Activated T-cell treated with anti-CD3 and anti-CD28 coated beads, Interleukin-2, amount 50 U/mL, for 4 hours (primary cell): ENCODE results near the gene AGBL4. TPM values are rescaled to one million over a fixed set of nuclear protein-coding genes. Genes with fewer than 3 reads are reported as not detected.
"Not testable (repeated sequence)": the region's sequence is repeated elsewhere in the genome, so short reads cannot be mapped to it uniquely, and the experiment has no call there.

Experiments used
- ATAC-seq, 2 donors: fragments of 200-7000 bp; cut with Tn5 transposase; one replicate each; pipeline ENCODE4 v1.10.0; 2021
- DNase-seq: peaks from one replicate; pipeline ENCODE4 v3.0.0-alpha.2; 2020
- H3K27me3 Mint-ChIP-seq: one replicate; pipeline ENCODE4 v1.8.0; 2021; ENCODE audit warnings: low read depth, mixed read lengths
- H3K36me3 Mint-ChIP-seq: one replicate; pipeline ENCODE4 v1.8.0; 2022; ENCODE audit warnings: mixed read lengths; ENCODE audit not compliant: insufficient read depth
- H3K4me1 Mint-ChIP-seq: one replicate; pipeline ENCODE4 v1.8.0; 2021; ENCODE audit warnings: low read depth, mixed read lengths
- H3K4me3 Mint-ChIP-seq: one replicate; pipeline ENCODE4 v1.8.0; 2021; ENCODE audit warnings: mild to moderate bottlenecking, moderate library complexity, mixed read lengths
- H3K9me3 Mint-ChIP-seq: one replicate; pipeline ENCODE4 v1.8.0; 2021; ENCODE audit warnings: mixed read lengths
- total RNA-seq, 3 donors: library from RNA; stranded (reverse); gene quantifications; one replicate each; pipeline ENCODE4 v1.2.1, GENCODE V29; 2021

AGBL4 gene
- total RNA-seq, 3 donors from 2014 or later = not detected

- H3K9me3 Mint-ChIP-seq = no peaks in the 10 kb centered on the region
- DNase-seq = no peak
- peaks cover 4% of the 10 kb centered on the region for H3K27me3 Mint-ChIP-seq
- no peak overlapping the region for H3K4me3 Mint-ChIP-seq
- H3K36me3 Mint-ChIP-seq = no peaks in the 10 kb centered on the region
- H3K4me1 Mint-ChIP-seq = no peaks in the 10 kb centered on the region
- no peak for ATAC-seq
These were observed 1476.1 kb downstream of the AGBL4 start for GRCh38 chr1:48547561-48548220.

DNA sequence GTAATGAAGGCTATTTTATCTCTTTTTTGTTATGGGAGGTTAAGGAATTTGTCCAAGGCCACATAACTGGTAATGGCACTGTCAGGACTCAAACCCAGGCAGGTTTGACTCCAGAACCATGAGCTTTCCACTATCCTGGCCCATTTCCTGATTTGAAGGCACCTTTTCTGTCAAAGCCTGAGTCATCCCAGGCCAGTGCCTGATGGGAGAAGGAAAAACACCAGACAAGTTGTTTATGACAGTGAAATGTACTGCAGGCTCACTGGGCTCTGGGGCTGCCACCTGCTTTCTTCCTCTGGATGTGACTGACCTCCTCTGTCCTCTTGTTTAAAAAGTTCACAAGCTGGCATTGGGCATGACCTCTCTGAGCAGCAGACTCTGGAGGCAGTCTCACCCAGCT, 1479.9 kb downstream of the AGBL4 start:
- Mint-ChIP-seq H3K27me3 (peaks cover 12% of the 10 kb centered on the region), H3K4me1 (no peaks in the 10 kb centered on the region), H3K4me3 (no peak overlapping the region), H3K36me3 (no peaks in the 10 kb centered on the region), H3K9me3 (no peaks in the 10 kb centered on the region)
- no peak for ATAC-seq
- no peak for DNase-seq

DNA sequence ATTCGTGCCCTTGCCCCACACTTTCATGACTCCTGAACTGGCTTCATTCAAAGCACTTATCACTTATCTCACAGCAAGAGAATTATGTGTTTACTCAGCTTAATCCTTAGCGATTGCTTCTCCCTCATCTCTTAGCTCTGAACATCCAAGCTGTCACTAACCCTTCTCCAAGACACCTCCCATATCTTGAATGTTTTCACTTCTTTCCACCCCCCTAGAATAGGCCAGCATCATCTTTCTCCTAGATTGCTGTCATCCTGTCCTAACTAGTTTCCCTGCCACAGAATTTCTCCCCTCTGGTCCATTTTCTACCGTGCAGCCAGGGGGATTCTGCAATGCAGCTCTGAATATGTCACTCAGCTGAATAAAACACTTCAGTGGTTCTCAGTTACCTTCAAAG, 1483.2 kb downstream of the AGBL4 start:
- ATAC-seq = no peak
- Mint-ChIP-seq H3K4me3 (no peak overlapping the region), H3K36me3 (no peaks in the 10 kb centered on the region)

GRCh38 chr1:48536477-48536876, 1487.3 kb downstream of the AGBL4 start:
- DNase-seq (no peak), ATAC-seq (no peak)
- H3K9me3 Mint-ChIP-seq = no peaks in the 10 kb centered on the region
- H3K4me3 Mint-ChIP-seq = no peak overlapping the region
- H3K36me3 Mint-ChIP-seq = no peaks in the 10 kb centered on the region
- no peaks in the 10 kb centered on the region for H3K4me1 Mint-ChIP-seq
- H3K27me3 Mint-ChIP-seq = peaks cover 13% of the 10 kb centered on the region

More for the DNA sequence above, 1483.2 kb downstream of the AGBL4 start:
- H3K27me3 Mint-ChIP-seq = peaks cover 14% of the 10 kb centered on the region
- no peaks in the 10 kb centered on the region for H3K4me1 Mint-ChIP-seq
- DNase-seq = no peak
- H3K9me3 Mint-ChIP-seq = no peaks in the 10 kb centered on the region

GRCh38 chr1:48532976-48533375, 1490.8 kb downstream of the AGBL4 start:
- Mint-ChIP-seq H3K4me3 (no peak overlapping the region), H3K9me3 (no peaks in the 10 kb centered on the region), H3K36me3 (no peaks in the 10 kb centered on the region), H3K4me1 (no peaks in the 10 kb centered on the region), H3K27me3 (peaks cover 5% of the 10 kb centered on the region)
- DNase-seq (no peak), ATAC-seq (no peak)

DNA sequence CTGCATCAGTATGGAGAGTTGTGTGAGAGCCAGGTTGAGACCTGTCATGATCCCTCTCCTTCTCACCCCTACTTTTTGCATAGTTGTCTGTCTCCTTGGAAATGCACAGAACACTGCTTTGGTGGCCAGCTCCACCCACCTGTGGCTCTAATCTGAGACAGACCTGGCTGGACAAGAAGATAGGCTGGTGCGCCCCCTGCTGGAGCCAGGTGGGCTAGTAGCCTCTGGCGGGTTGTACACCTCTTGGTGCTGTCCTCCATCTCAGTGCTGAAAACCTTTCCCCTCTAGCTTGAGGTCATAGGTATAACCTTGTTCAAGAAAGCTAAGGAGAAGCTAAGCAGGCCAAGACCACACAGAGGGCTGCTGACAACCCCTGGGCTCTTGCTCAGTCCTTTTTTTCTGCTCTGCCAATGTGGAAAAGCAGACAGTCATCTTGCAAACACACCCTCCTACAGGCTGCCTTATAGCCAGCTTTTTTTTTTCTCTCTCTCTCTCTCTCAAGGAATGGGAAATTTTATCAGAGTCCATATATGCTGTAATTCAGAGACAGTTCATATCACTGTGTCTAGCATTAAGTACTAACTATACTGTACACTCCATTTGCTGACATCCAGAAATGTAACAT, 1492.9 kb downstream of the AGBL4 start:
- Mint-ChIP-seq H3K4me1 (no peaks in the 10 kb centered on the region), H3K9me3 (no peaks in the 10 kb centered on the region), H3K36me3 (no peaks in the 10 kb centered on the region), H3K27me3 (peaks cover 10% of the 10 kb centered on the region), H3K4me3 (no peak overlapping the region)
- ATAC-seq (no peak), DNase-seq (no peak)

- ATAC-seq (no peak), DNase-seq (no peak)
- H3K36me3 Mint-ChIP-seq = no peaks in the 10 kb centered on the region
- H3K4me3 Mint-ChIP-seq = no peak overlapping the region
- H3K4me1 Mint-ChIP-seq = no peaks in the 10 kb centered on the region
- peaks cover 7% of the 10 kb centered on the region for H3K27me3 Mint-ChIP-seq
- H3K9me3 Mint-ChIP-seq = no peaks in the 10 kb centered on the region
These were observed 1496.7 kb downstream of the AGBL4 start for GRCh38 chr1:48527051-48527450.

GRCh38 chr1:48526008-48526710, 1497.6 kb downstream of the AGBL4 start:
- no peaks in the 10 kb centered on the region for H3K4me1 Mint-ChIP-seq
- peaks cover 4% of the 10 kb centered on the region for H3K27me3 Mint-ChIP-seq
- ATAC-seq (no peak), DNase-seq (no peak)
- no peak overlapping the region for H3K4me3 Mint-ChIP-seq
- H3K36me3 Mint-ChIP-seq = no peaks in the 10 kb centered on the region
- H3K9me3 Mint-ChIP-seq = no peaks in the 10 kb centered on the region

DNA sequence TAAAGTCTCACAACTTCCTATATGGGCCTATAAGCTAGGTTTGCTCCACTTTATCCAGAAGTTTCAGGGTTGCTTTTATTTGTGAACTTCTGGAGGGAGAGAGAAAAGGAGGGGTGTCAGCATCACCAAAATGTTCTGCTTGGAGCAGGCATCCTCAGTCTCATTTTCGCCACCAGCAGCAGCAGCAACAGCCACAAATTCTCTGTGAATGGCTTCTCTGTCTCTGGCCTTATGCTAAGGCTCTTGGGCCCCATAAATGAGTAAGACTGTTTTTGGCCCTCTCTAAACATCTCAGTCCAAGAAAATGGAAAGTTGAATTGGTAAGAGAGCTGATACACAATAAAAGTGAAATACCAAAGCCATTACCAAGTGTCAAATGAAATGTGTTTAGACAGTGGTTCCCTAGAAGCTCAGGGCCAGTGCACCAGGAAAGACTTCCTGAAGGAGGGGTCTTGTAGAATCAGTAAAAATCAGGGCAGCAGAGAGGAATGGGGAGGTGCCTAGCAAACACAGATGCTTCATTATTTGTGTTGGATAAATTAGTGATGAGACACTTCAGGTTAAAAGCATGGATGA, 1498.8 kb downstream of the AGBL4 start:
- Mint-ChIP-seq H3K36me3 (no peaks in the 10 kb centered on the region), H3K27me3 (peaks cover 4% of the 10 kb centered on the region), H3K9me3 (no peaks in the 10 kb centered on the region), H3K4me3 (no peak overlapping the region), H3K4me1 (no peaks in the 10 kb centered on the region)
- no peak for ATAC-seq
- DNase-seq = no peak

DNA sequence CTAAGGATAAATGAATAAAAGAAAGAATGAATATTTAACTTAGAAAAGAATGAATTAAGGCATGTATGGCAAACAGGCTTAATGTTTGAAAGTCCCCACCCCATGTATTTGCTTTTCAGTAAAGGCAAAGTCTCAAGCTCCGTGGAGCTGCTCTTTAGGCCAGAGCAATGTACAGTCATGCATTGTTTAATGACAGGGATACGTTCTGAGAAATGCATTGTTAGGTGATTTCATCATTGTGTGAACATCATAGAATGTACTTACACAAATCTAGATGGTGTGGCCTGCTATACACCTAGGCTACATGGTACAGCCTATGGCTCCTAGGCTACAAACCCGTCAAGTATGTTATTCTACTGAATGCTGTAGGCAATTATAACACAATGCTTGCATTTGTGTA, 1500.2 kb downstream of the AGBL4 start:
- no peaks in the 10 kb centered on the region for H3K9me3 Mint-ChIP-seq
- H3K27me3 Mint-ChIP-seq = peaks cover 8% of the 10 kb centered on the region
- H3K4me3 Mint-ChIP-seq = no peak overlapping the region
- H3K4me1 Mint-ChIP-seq = no peaks in the 10 kb centered on the region
- H3K36me3 Mint-ChIP-seq = no peaks in the 10 kb centered on the region
- ATAC-seq (no peak), DNase-seq (no peak)

DNA sequence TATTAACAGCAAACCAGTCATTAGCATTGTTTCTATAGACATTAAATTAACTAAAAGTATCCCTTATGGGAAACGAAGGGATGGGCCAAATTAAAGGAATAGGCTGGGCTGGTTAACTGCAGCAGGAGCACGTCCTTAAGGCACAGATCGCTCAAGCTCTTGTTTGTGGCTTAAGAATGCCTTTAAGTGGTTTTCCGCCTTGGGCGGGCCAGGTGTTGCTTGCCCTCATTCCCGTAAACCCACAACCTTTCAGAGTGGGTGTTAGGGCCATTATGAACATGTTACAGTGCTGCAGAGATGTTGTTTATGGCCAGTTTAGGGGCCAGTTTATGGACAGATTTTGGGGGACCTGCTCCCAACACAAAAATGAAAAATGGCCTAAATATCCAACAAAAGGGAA, 1503.9 kb downstream of the AGBL4 start:
- H3K9me3 Mint-ChIP-seq, H3K4me1 Mint-ChIP-seq, DNase-seq: not testable (repeated sequence)

GRCh38 chr1:48506870-48507269, 1516.9 kb downstream of the AGBL4 start:
- H3K9me3 Mint-ChIP-seq = no peaks in the 10 kb centered on the region
- no peak overlapping the region for H3K4me3 Mint-ChIP-seq
- H3K27me3 Mint-ChIP-seq = peaks cover 4% of the 10 kb centered on the region
- DNase-seq (no peak), ATAC-seq (no peak)
- no peaks in the 10 kb centered on the region for H3K4me1 Mint-ChIP-seq
- H3K36me3 Mint-ChIP-seq = no peaks in the 10 kb centered on the region

More for the DNA sequence above, 1503.9 kb downstream of the AGBL4 start:
- not testable (repeated sequence) for H3K4me3 Mint-ChIP-seq, H3K36me3 Mint-ChIP-seq, H3K27me3 Mint-ChIP-seq, ATAC-seq

- H3K4me1 Mint-ChIP-seq = peaks cover 2% of the 10 kb centered on the region
- H3K36me3 Mint-ChIP-seq = no peaks in the 10 kb centered on the region
- ATAC-seq (no peak), DNase-seq (no peak)
- H3K4me3 Mint-ChIP-seq = no peak overlapping the region
- no peaks in the 10 kb centered on the region for H3K9me3 Mint-ChIP-seq
- H3K27me3 Mint-ChIP-seq = peaks cover 3% of the 10 kb centered on the region
These were observed 1523.0 kb downstream of the AGBL4 start for GRCh38 chr1:48500541-48501450.

GRCh38 chr1:48499211-48499735, 1524.5 kb downstream of the AGBL4 start:
- ATAC-seq (no peak), DNase-seq (no peak)
- Mint-ChIP-seq H3K9me3 (no peaks in the 10 kb centered on the region), H3K4me3 (no peak overlapping the region), H3K36me3 (no peaks in the 10 kb centered on the region), H3K4me1 (peaks cover 2% of the 10 kb centered on the region), H3K27me3 (peaks cover 3% of the 10 kb centered on the region)
